ENCODE results near the gene TMEM212.

DNA sequence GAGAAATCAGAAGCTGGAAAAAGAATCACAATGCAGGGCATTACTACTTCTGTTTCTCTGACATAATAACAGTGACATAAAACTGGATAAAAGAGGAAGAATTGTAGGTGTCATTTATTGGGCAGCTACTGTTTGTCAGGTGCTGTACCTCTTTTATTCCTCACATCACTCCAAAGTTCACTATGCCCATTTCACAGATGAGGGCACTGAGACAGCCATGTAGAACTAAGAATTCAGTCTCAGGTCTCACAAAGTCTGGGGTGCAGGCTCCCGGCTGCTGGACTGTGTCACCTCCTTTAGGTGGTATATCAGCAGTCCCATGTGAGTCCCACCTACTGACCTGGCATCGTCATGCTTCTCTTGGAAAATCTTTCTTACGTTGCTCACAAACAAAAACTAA, 20.8 kb downstream of the TMEM212 start:
- TF ChIP-seq, protein P1, sequence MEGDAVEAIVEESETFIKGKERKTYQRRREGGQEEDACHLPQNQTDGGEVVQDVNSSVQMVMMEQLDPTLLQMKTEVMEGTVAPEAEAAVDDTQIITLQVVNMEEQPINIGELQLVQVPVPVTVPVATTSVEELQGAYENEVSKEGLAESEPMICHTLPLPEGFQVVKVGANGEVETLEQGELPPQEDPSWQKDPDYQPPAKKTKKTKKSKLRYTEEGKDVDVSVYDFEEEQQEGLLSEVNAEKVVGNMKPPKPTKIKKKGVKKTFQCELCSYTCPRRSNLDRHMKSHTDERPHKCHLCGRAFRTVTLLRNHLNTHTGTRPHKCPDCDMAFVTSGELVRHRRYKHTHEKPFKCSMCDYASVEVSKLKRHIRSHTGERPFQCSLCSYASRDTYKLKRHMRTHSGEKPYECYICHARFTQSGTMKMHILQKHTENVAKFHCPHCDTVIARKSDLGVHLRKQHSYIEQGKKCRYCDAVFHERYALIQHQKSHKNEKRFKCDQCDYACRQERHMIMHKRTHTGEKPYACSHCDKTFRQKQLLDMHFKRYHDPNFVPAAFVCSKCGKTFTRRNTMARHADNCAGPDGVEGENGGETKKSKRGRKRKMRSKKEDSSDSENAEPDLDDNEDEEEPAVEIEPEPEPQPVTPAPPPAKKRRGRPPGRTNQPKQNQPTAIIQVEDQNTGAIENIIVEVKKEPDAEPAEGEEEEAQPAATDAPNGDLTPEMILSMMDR (IDR thresholded peaks at IDR 0.05 in 4 of 5, conservative IDR thresholded peaks at IDR 0.05 in 1 of 5) = no peak
- TF ChIP-seq POLR2A (IDR thresholded peaks at IDR 0.05) = no peak
